Endothelial cell of umbilical vein (primary cell): ENCODE results near the gene SNAPIN.

Experiments used
- CTCF ChIP-seq, 2 donors: IDR thresholded peaks; 1 replicate in 1 of 2; 2 replicates in 1 of 2; pipeline ENCODE4 v1.5.1; 2011; ENCODE audit warnings: low read length in 2 of 2, mild to moderate bottlenecking in 2 of 2, moderate library complexity in 2 of 2, control low read depth in 1 of 2, inconsistent platforms in 1 of 2, low read depth in 1 of 2; ENCODE audit not compliant: insufficient read depth in 1 of 2; ENCODE audit errors: extremely low read depth in 1 of 2
- EZH2 ChIP-seq: IDR thresholded peaks from 2 replicates; pipeline ENCODE4 v1.6.1; 2012; ENCODE audit warnings: borderline replicate concordance, low read depth, mild to moderate bottlenecking, moderate library complexity, low read length, inconsistent platforms; ENCODE audit not compliant: severe bottlenecking
- JUN ChIP-seq: IDR thresholded peaks from 2 replicates; pipeline ENCODE4 v1.6.1; 2011; ENCODE audit warnings: borderline replicate concordance, low read depth; ENCODE audit not compliant: insufficient read length, insufficient read depth
- POLR2A ChIP-seq: IDR thresholded peaks from 2 replicates; pipeline ENCODE4 v1.6.1; 2012; ENCODE audit warnings: low read depth, mild to moderate bottlenecking, control low read depth, low read length
- POLR2AphosphoS5 ChIP-seq: IDR thresholded peaks from 2 replicates; pipeline ENCODE4 v1.6.1; 2012; ENCODE audit warnings: low read depth, mild to moderate bottlenecking, control low read depth, low read length, moderate library complexity; ENCODE audit not compliant: insufficient read depth
- TF ChIP-seq, protein P1 (sequence below): IDR thresholded peaks from 2 replicates; pipeline ENCODE4 v1.6.1; 2011; ENCODE audit not compliant: insufficient read depth, insufficient read length

DNA sequence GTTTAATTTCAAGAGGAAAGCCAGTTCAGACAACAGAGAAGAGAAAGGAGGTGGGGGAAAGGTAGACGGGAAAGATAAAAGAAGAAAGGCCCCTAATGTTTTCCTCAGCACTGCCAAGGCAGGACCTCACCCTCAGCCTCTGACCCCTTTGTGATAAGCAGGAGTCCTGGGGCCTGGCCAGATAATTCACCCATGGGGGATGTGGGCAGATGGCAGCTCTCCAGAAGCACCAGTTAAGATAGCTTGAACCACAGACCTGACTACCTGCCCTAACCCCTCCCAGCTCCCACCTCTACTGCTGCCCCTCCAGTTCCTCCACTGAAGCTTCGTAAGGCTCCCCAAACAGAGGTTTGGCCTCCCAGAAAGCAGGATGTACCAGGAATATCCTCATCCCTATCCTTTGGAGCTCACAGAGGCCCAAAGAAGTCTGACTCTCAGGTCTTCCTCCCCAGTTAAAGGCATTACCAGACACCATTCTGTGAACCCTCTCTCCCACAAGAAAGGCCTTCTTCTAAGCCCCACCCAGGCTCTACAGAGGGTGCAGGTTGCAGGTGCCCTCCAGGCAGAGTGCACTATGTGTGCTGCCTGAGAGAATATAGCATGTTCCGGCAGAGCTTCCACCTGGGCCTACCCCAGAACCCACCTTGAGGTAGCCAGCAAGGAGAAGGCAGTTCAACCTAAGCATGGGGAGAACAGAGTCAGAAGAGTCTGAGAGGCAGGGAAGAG lies 9.2 kb upstream of the SNAPIN start:
- TF ChIP-seq CTCF (IDR thresholded peaks at IDR 0.05; ENCODE audit: extremely low read depth in 1 of 2, insufficient read depth in 1 of 2, low read depth in 1 of 2, low read length in 2 of 2) (no peak), EZH2 (no peak), POLR2AphosphoS5 (no peak), POLR2A (no peak), JUN (no peak)
- TF ChIP-seq, protein P1, sequence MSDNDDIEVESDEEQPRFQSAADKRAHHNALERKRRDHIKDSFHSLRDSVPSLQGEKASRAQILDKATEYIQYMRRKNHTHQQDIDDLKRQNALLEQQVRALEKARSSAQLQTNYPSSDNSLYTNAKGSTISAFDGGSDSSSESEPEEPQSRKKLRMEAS, result no peak
